Medulla oblongata (tissue), 1 donor: ENCODE measurements around the gene APOBEC3G.

Experiments used
- DNase-seq: peaks from one replicate; pipeline ENCODE4 v3.0.0-alpha.2; 2015; ENCODE audit errors: extremely low spot score

Gene APOBEC3G

DNA sequence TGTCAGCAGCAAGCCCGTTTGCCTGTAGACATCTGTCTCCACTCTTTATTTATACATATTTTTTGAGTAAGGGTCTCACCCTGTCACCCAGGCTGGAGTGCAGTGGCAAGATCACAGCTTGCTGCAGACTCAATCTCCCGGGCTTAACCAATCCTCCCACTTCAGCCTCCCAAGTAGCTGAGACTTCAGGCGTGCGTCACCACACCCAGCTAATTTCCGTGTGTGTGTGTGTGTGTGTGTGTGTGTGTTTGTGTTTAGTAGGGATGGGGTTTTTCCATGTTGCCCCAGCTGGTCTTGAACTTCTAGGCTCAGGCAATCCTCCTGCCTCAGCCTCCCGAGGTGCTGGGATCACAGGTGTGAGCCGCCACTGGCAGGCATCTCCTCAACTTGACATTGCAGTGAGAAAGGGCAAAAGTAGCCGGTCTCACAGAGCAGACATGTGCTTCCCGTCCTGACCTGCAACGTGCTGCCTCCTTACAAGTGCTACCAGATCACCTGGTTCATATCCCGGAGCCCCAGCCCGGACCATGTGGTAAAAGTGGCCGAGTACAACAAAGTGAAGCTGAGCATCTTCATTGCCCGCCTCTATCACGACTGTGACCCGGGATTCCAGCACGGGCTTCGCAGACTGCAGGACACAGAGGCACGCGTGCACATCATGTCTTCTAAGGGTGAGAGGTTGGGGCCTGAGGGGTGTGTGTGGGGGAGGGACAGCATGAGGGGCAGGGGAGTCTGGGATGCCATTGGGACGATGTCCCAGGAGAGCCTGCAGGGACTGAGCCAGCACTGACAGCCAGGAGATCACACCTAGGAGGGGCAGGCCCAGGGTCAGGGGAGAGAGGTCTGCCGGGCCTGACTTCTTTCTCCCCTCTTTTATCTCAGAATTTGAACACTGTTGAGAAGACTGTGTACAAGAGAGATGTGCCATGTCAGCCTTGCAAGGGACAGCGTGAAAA lies 14.3 kb downstream of the APOBEC3G start:
- no peak for DNase-seq

DNA sequence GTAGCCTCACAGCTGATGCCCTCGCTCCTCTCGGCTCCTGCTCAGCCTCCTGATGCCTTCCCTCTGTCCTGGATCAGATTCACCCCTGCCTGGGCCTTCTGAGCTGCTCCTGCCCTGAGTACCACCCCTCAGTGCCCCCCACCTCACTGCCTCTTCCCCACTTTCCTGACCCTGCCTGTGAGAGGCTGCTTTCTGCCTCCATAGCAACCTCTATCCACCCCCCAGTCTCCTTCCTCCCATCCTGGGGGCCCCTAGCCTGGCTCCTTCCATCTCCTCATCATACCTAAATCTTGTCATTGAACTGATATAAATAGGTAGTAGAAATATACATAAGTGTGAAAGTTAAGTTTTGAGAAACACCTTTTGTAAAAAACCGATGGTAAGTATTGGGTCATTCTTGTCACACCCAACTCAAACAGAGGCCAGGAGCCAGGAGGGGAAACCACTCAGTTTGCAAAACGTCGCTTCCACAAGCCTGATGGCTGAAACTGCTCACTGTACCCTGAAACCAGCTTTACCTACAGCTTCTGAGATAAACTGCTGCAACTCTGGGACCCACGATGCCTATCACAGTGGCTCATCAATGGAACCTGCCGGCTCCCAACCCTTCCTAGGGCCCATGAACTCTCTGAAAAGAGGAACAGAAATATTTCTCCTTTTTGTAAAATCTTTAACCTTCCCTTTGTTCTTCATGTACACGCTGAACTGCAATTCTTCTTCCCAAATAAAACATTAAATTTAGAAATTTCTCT lies 15.2 kb downstream of the APOBEC3G start:
- DNase-seq, result no peak

DNA sequence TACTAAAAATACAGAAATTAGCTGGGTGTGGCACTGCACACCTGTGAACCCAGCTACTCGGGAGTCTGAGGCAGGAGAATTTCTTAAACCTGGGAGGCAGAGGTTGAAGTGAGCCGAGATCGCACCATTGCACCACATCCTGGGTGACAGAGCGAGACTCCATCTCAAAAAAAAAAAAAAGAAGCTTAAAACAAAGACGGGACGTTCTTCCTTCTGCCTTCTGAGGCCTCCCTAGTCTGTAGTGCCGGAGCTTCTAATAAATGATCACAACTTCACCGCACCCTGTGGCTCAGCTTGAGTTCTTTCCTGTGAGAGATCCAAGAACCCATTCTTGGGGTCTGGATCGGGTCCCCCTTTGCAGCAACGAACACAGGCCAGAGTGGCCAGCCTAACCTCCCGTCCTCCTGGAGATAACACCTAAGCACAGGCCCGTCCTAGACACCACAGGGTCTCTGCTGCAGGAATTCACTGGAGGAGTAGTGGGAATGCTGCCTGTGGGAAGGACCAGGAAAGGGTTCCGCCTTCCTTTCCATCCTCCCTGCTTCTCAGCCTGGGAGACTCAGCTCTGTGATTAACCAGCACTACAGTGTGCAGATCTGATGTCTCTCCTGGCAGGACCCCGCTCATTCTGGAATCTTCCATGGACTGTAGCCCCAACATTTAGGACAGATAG lies 17.8 kb downstream of the APOBEC3G start:
- no peak for DNase-seq

DNA sequence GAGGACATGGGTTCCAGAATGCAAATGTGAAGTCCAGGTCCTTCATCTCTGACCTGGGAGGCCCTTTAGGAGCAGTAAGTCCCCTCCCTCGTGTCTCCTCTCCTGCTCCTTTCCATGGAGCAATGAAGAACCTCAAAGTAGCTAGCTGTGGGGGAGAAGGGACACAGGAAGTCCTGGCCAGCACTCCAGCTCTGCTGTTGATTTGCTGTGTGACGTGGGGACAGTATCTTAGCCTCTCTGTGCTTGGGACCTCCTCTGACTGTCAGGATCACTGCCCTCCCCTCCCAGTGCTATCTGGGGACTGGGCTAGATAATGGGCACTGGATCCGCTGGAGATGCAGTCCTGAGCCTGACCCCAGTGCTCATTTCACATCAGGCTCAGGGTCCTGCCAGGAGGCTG lies 18.9 kb downstream of the APOBEC3G start:
- no peak for DNase-seq

DNA sequence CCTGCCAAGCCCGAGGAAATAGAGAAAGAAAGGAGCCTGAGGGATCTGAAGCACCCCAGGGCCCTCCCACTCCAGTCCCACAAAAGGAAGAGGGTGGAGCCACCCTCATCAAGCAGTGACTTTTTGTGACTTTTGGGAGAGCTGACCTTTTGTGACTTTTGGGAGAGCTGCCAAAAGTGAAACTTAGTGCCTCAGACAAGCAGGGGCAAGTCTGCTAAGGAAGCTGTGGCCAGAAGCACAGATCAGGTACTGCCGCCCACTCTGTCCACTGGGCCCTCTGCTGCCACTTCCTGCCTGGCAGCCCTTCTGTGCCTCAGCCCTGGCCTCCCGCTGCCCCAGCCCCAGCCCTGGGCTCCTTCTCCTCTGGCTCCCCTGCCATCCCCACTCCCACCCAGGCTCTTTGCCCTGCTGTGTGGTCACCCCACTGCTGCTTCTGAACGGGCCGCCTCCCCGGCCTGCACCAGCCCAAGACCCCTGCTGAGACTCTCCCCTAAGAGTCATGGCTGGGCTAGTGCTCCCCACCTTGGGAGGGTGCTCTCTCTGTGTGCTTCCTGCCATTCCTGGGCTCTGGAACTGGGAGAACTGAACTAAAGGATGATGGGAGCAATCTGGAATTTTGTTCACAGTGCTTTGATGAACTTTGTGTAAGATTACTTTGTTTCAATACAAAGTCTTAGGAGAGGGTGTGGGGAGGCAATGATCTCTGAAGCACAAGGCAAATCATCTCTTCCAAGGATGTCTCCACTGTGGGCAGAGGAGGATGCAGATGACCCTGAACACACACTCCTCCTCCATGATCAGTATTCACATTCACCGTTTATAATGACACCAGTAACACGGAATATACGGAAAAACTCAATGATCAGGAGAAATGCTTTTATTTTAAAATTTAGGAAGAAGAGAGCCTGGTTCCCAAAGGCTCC lies 20.3 kb downstream of the APOBEC3G start, which contains the start of gene APOBEC3H:
APOBEC3H (plus strand) TSS at position 147 of the 923 bp plus-strand sequence. CDS start 3,035 bp downstream, outside the sequence.
- DNase-seq, result peak; percentile 56

DNA sequence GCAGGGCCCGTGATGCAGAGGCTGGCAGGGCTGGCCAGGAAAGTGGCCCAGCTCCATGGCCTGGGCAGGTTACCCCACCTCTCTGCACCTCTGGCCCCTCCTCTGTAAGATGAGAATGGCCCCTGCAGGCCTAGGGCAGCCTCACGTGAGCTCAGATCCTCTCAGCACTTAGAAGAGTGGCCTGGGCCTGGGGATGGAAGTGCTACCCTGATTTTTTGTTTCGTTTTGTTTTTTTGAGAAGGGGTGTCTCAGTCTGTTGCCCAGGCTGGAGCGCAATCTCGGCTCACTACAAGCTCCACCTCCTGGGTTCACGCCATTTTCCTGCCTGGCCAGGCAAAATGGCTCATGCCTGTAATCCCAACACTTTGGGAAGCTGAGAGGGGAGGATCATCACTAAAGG lies 21.0 kb downstream of the APOBEC3G start:
- DNase-seq, result no peak

DNA sequence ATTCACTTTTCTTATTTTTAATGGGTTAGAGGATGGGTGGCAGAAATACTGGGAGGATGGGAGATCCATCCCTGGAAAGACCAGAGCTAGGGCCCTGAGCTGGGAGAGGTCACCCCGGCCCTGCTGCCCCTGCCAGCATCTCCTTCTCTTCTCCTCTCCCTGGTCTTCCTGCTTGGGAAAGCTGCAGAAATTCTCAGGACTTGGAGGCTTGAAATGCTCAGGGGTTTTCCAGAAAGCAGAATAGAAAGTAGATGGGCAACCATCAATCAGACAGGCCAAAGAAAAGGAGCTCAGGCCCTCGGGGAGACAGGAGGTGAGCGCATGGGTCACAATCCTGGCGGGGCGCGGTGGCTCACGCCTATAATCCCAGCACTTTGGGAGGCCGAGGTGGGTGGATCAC lies 21.5 kb downstream of the APOBEC3G start:
- DNase-seq, result no peak

DNA sequence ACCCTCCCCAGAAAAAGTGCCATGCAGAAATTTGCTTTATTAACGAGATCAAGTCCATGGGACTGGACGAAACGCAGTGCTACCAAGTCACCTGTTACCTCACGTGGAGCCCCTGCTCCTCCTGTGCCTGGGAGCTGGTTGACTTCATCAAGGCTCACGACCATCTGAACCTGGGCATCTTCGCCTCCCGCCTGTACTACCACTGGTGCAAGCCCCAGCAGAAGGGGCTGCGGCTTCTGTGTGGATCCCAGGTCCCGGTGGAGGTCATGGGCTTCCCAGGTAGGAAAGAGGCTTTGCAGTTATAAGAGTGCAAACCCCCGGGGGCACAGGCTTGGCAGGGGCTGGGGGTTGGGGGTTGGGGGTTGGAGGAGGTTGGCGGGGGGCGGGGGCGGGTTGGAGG lies 24.2 kb downstream of the APOBEC3G start:
- no peak for DNase-seq

DNA sequence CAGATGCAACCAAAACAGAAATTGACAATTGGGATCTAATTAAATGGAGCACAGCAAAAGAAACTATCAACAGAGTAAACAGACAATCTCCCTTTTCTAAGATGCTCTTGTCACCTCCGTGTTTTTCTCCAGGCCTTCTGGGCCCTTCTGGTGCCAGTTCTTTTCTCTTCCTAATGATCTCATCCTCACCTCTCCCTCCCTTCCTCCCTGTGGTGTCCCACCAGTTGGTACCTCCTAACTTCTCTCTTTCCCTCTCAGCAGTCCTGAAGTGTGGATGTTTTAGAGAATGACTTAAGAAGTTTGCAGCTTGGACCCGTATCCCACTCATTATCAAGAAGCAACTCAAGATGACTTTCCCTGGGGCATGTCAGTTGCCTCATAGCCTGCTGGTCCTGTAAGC lies 26.4 kb downstream of the APOBEC3G start:
- no peak for DNase-seq

DNA sequence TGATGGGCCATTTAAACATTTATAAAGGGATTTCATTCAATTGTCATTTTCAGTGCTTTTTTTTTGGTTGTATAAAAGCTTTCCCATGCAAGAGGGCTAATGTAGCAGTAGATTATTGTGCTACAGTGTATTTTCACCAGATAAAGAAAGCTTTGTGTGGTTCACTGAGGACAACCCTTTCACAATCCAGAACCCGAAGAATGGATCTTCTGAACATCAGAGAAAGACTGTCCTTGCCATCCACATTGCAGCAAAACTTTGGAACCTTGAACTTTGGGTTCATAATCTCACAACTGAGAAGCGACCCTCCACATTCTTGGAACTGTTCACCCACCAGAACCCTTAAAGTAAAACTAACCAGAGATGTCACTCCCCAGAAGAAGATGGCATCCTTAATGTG lies 29.3 kb downstream of the APOBEC3G start:
- peak; percentile 62 for DNase-seq

DNA sequence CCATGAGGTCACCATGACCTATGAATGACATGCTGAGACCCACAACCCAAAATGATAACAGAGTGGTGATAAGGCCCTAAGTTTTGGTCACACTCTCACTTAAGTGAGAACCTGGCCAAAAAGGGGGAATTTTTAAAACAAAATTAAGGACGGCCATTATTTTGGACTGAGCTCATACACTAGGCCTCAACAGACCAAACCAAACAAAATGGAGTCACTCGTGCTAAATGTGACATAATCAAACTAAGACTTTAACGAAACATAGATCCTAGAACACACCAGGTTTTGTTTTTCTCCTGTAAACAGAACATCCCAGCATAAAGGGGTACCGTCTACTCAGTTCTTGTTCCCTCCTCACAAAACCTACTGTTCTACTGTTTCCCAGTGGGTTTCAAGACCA lies 31.4 kb downstream of the APOBEC3G start:
- no peak for DNase-seq

DNA sequence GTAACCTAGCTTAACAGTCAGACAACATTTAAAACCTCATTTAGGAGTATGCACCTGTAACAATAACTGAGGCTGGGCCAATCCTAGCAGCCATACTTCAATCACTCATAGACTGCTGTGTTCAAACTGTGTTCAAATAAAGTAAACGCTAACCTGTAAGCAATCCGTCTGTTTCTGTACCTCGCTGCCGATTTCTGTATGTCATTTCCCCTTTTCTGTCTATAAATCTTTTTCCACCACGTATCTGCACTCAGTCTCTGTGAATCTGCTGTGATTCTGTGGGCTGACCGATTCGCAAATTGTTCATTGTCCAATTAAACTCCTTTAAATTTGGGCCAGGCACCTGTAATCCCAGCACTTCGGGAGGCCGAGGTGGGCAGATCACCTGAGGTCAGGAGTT lies 32.3 kb downstream of the APOBEC3G start:
- no peak for DNase-seq

DNA sequence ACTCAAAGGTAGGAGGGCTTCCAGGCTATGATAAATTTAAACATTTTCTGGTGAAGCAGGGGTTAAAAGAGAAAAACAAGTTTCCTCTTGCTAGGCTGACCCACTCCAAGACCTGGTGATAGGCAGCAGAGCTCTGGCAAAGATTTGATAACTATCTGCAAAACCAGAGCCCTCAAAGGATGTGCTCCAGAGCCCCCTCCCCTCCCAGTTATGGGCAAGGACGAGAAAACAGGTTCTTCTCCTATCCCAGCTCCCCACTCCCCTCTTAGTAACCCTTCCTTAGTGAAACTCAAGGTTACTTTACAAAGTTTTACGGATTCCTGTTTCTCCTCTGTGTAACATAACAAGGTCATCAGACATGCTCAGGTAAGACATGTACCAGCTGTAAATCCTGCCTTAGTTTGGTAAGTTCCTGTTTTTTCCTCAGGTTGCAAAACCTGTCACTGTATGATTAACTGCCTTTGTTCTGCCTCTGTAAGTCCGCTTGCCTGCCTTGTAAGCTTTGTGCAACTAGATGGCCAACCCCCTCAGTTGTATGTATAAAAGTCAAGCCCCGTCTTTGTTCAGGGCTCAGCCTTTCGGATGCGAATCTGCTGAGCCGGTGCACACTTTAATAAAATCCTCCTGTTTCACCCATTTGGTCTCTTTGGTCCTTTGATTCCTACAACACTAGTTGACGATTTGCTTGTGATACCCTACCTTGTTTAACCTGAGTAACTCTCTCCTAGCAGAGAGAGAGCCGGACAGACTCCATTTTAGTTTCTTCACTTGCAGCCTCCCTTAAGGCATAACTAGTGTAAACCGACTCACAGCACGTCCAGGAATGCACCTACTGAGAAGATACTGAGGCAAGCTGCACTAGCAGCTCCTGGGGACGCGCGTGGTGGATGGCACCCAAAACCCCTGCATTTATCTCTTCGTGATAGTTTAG lies 33.8 kb downstream of the APOBEC3G start:
- no peak for DNase-seq

DNA sequence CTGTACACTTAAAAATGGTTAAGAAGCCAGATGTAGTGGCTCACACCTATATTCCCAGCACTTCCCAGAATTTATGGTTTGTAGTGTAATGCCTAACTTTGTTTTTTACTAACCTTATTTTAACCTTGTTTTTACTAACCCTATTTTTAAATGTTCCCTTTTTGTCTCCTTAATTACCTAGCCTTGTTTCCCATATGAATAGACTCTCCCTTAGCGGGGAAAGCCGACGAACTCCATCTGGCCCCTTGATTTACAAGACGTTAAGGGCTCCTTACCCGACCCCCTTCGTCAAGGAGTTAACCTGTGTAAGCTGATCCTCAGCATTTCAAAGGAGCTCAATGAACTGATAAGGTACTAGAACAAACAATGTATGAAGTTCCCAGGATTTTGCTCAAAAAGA lies 37.0 kb downstream of the APOBEC3G start:
- no peak for DNase-seq

DNA sequence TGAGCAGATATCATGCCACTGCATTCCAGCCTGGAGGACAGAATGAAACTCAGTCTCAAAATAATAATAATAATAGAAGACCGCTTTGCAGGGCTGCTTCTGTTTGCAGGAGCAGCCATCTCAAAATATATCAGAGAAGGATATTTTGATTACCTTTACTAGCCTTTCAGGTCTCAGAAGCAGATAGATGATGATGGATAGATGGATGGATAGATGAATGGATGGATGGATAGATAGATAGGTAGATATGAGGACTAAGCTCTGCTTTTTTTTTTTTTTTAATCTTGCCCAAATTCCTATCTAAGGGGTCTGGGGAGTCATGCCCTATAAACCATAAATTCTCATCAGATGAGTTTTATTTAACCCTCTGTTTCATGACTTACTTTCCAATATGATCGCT lies 38.5 kb downstream of the APOBEC3G start:
- no peak for DNase-seq

DNA sequence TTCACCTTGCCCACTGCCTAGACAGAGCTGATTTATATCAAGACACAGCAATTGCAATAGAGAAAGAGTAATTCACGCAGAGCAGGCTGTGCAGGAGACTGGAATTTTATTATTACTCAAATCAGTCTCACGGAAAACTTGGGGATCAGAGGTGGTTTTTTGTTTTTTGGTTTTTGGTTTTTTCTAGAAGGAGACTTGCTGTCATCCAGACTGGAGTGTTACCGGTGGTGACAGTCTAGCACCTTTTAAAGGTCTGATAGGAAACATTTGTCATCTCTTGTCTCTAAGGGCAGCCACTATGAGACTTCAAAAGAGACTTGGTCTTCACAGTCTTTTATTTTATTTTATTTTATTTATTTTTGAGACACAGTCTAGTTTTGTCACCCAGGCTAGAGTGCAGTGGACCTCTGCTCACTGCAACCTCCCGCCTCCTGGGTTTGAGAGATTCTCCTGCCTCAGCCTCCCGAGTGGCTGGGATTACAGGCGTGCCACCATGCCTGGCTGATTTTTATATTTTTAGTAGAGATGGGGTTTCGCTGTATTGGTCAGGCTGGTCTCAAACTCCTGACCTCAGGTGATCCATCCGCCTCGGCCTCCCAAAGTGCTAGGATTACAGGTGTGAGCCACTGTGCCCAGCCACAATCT lies 39.0 kb downstream of the APOBEC3G start:
- no peak for DNase-seq

DNA sequence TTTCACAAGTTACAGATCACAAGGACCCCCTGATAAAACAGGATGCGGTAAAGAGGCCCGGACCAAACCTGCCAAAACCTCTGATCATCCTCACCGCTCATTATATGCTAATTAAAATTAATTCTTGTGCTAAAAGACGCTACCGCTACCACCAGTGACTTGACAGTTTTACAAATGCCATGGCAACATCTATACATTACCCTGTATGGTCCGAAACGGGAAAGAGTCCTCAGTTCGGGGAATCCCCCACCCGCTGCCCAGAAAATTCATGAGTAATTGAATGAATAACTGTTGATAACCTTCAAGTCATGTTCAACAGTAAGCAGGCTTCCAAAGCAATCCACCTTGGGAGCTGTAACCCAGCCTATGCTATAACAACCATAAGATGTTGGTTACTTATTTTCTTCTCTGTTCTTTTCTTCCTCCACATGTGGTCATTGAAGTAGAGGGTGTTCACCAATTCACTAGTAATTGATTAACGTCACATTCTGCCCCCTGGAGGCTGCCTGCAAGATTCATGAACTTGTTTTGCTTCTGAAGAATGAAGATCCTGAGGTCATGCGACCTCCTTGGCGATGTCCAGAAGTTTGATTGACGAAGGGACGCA lies 40.6 kb downstream of the APOBEC3G start:
- DNase-seq, result peak; percentile 30

DNA sequence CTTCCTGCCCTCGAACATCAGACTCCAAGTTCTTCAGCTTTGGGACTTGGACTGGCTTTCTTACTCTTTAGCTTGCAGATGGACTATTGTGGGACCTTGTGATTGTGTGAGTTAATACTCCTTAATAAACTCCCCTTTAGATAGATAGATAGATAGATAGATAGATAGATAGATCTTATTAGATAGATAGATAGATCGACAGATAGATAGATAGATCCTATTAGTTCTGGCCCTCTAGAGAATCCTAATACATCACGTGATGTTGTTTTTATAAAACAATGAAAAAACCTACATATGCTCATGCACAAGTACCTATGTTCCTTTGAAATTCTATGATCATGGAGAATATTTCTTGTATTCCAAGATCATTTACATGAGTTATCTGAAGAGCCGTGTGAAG lies 43.9 kb downstream of the APOBEC3G start:
- no peak for DNase-seq
